IMR-90 (cell line): ENCODE data around the gene COX17. TPM values are rescaled to one million over a fixed set of nuclear protein-coding genes. Genes with fewer than 3 reads are reported as not detected.

Experiments
- ATAC-seq: fragments of 200-7000 bp; cut with Tn5 transposase; 2 replicates; pipeline ENCODE4 v1.9.1; 2020; ENCODE audit warnings: low read depth, mild to moderate bottlenecking, moderate library complexity
- Bru-seq: library from RNA; stranded (reverse); fragments of 400-500 nt; gene quantifications from one replicate; lab custom pipeline; 2021; lab: Mats Ljungman, UMichigan
- BruChase-seq, 2 experiments: library from RNA; stranded (reverse); fragments of 400-500 nt; gene quantifications; one replicate each; lab custom pipeline; 2021; lab: Mats Ljungman, UMichigan
- BruUV-seq: library from RNA; stranded (reverse); fragments of 400-500 nt; replicated peaks from 2 replicates; lab custom pipeline; 2021; lab: Mats Ljungman, UMichigan
- CTCF ChIA-PET: fragments of 300-600 bp; formaldehyde crosslinking; extraction: SDS; loops from one replicate; lab custom pipeline; 2021; ENCODE audit warnings: antibody characterized with exemption; lab: Yijun Ruan, JAX
- POLR2A ChIA-PET: fragments of 300-600 bp; sonication (Branson Sonifier 250); formaldehyde crosslinking; loops from one replicate; lab custom pipeline; 2022; ENCODE audit warnings: antibody characterized with exemption; ENCODE audit not compliant: unreplicated experiment; lab: Charles Lee
- DNase-seq: peaks from one replicate; pipeline ENCODE4 v3.0.0; 2013
- H2AFZ ChIP-seq: replicated peaks from 2 replicates; pipeline ENCODE3; 2013; ENCODE audit warnings: low read length, mild to moderate bottlenecking; ENCODE audit not compliant: poor library complexity
- H2AK5ac ChIP-seq: 2 replicates; pipeline ENCODE4 v1.6.1; 2013; ENCODE audit warnings: low read depth, low read length, inconsistent platforms
- H2AK9ac ChIP-seq: replicated peaks from 2 replicates; pipeline ENCODE3; 2013; ENCODE audit warnings: mild to moderate bottlenecking, low read depth, low read length, moderate library complexity; ENCODE audit not compliant: poor library complexity
- H2BK120ac ChIP-seq: 2 replicates; pipeline ENCODE4 v1.6.1; 2013; ENCODE audit warnings: low read depth, low read length, inconsistent platforms
- H2BK15ac ChIP-seq: 3 replicates; pipeline ENCODE4 v1.6.1; 2013; ENCODE audit warnings: low read depth, low read length, inconsistent platforms
- H2BK20ac ChIP-seq: 2 replicates; pipeline ENCODE4 v1.6.1; 2013; ENCODE audit warnings: low read depth, mild to moderate bottlenecking, inconsistent platforms, low read length, moderate library complexity
- H2BK5ac ChIP-seq: 2 replicates; pipeline ENCODE4 v1.6.1; 2013; ENCODE audit warnings: mild to moderate bottlenecking, low read depth, low read length, inconsistent platforms; ENCODE audit not compliant: poor library complexity, severe bottlenecking
- H3K14ac ChIP-seq: replicated peaks from 2 replicates; pipeline ENCODE4 v1.6.1; 2013; ENCODE audit warnings: low read depth, low read length, inconsistent platforms
- H3K18ac ChIP-seq: 2 replicates; pipeline ENCODE4 v1.6.1; 2013; ENCODE audit warnings: low read depth, low read length, control low read depth
- H3K23ac ChIP-seq: 2 replicates; pipeline ENCODE4 v1.6.1; 2013; ENCODE audit warnings: low read depth, low read length, inconsistent platforms
- H3K27ac ChIP-seq: 2 replicates; pipeline ENCODE4 v1.5.1; 2013; ENCODE audit warnings: mild to moderate bottlenecking, control low read depth, low read length; ENCODE audit not compliant: insufficient read depth
- H3K27me3 ChIP-seq: 2 replicates; pipeline ENCODE4 v1.6.1; 2013; ENCODE audit warnings: low read length; ENCODE audit not compliant: control insufficient read depth, insufficient read depth
- H3K36me3 ChIP-seq: 2 replicates; pipeline ENCODE4 v1.6.1; 2013; ENCODE audit warnings: low read length, mixed read lengths; ENCODE audit not compliant: control insufficient read depth, insufficient read depth
- H3K4ac ChIP-seq: 2 replicates; pipeline ENCODE4 v1.6.1; 2013; ENCODE audit warnings: low read depth, low read length, inconsistent platforms
- H3K4me1 ChIP-seq: 2 replicates; pipeline ENCODE4 v1.6.1; 2013; ENCODE audit warnings: low read length, mixed read lengths; ENCODE audit not compliant: control insufficient read depth, insufficient read depth
- H3K4me2 ChIP-seq: 2 replicates; pipeline ENCODE4 v1.6.1; 2013; ENCODE audit warnings: low read depth, mild to moderate bottlenecking, control low read depth, low read length, moderate library complexity
- H3K4me3 ChIP-seq: 2 replicates; pipeline ENCODE4 v1.5.1; 2013; ENCODE audit warnings: low read depth, mild to moderate bottlenecking, control low read depth, low read length, moderate library complexity; ENCODE audit not compliant: insufficient read depth
- H3K56ac ChIP-seq: 2 replicates; pipeline ENCODE4 v1.6.1; 2013; ENCODE audit warnings: low read length, inconsistent platforms; ENCODE audit not compliant: insufficient read depth; ENCODE audit errors: extremely low read depth
- H3K79me1 ChIP-seq, 2 experiments: 2 replicates each; pipeline ENCODE4 v1.6.1; 2013; ENCODE audit warnings: low read length in 2 of 2, inconsistent platforms in 1 of 2, low read depth in 1 of 2
- H3K9ac ChIP-seq: 2 replicates; pipeline ENCODE4 v1.6.1; 2013; ENCODE audit warnings: low read depth, low read length, control low read depth
- H3K9me1 ChIP-seq: 2 replicates; pipeline ENCODE4 v1.6.1; 2013; ENCODE audit warnings: low read length, inconsistent platforms; ENCODE audit not compliant: insufficient read depth
- H3K9me3 ChIP-seq: 2 replicates; pipeline ENCODE4 v1.6.1; 2013; ENCODE audit warnings: low read length; ENCODE audit not compliant: control insufficient read depth, insufficient read depth
- H4K20me1 ChIP-seq: 2 replicates; pipeline ENCODE4 v1.6.1; 2013; ENCODE audit warnings: low read length, inconsistent platforms; ENCODE audit not compliant: insufficient read depth
- H4K5ac ChIP-seq: 2 replicates; pipeline ENCODE4 v1.6.1; 2013; ENCODE audit warnings: mild to moderate bottlenecking, low read depth, low read length, control low read depth
- H4K8ac ChIP-seq, 2 experiments: 2 replicates each; pipeline ENCODE4 v1.6.1; 2013; ENCODE audit warnings: low read depth in 2 of 2, low read length in 2 of 2, control low read depth in 1 of 2, inconsistent platforms in 1 of 2
- H4K91ac ChIP-seq: 2 replicates; pipeline ENCODE4 v1.6.1; 2013; ENCODE audit warnings: low read depth, low read length, inconsistent platforms; ENCODE audit not compliant: insufficient read depth
- CHD1 ChIP-seq: IDR thresholded peaks from 2 replicates; pipeline ENCODE4 v1.6.1; 2012; ENCODE audit warnings: low read depth, low read length, improper control_type of control experiment
- CTCF ChIP-seq: conservative IDR thresholded peaks from 2 replicates; pipeline ENCODE4 v1.5.1; 2012; ENCODE audit warnings: mild to moderate bottlenecking, low read depth, low read length, improper control_type of control experiment
- ELK1 ChIP-seq: fragments of 150-350 bp; IDR thresholded peaks from 2 replicates; pipeline ENCODE4 v1.6.1; 2016; ENCODE audit warnings: low read depth, mild to moderate bottlenecking, low read length, moderate library complexity, borderline replicate concordance
- FOS ChIP-seq: fragments of 150-350 bp; IDR thresholded peaks from 2 replicates; pipeline ENCODE4 v1.6.1; 2016; ENCODE audit warnings: low read depth, low read length
- MAZ ChIP-seq: IDR thresholded peaks from 2 replicates; pipeline ENCODE4 v1.6.1; 2012; ENCODE audit warnings: low read depth, mild to moderate bottlenecking, low read length, improper control_type of control experiment, moderate library complexity, borderline replicate concordance
- MXI1 ChIP-seq: IDR thresholded peaks from 2 replicates; pipeline ENCODE4 v1.6.1; 2012; ENCODE audit warnings: low read depth, mild to moderate bottlenecking, low read length, moderate library complexity, borderline replicate concordance
- NFE2L2 ChIP-seq: fragments of 150-350 bp; IDR thresholded peaks from 2 replicates; pipeline ENCODE4 v1.6.1; 2016; ENCODE audit warnings: low read depth, mild to moderate bottlenecking, low read length
- POLR2A ChIP-seq: IDR thresholded peaks from 2 replicates; pipeline ENCODE4 v1.6.1; 2012; ENCODE audit warnings: mild to moderate bottlenecking, low read depth, low read length
- RCOR1 ChIP-seq: IDR thresholded peaks from 2 replicates; pipeline ENCODE4 v1.6.1; 2012; ENCODE audit warnings: mild to moderate bottlenecking, low read length, improper control_type of control experiment; ENCODE audit not compliant: insufficient replicate concordance
- USF2 ChIP-seq: fragments of 150-350 bp; IDR thresholded peaks from 2 replicates; pipeline ENCODE4 v1.6.1; 2017; ENCODE audit warnings: mild to moderate bottlenecking, antibody characterized with exemption, low read length, low read depth
- WGBS, 2 experiments: methylation state at CpG; one replicate each; pipeline versions ENCODE4 v1.1.5 to v1.1.7; 2013; ENCODE audit warnings: missing lambda C conversion rate in 2 of 2; ENCODE audit not compliant: insufficient read length in 1 of 2; ENCODE audit errors: extremely low coverage in 2 of 2; 5-methylcytosine and 5-hydroxymethylcytosine counted together
- dilution Hi-C: fragments of 300-500 bp; cut with HindIII; formaldehyde crosslinking; loops from one replicate; pipeline ENCODE4 v1.14.3; 2018; ENCODE audit warnings: low sequenced_read_pairs; ENCODE audit not compliant: unreplicated experiment
- in situ Hi-C: fragments of 300-500 bp; cut with MboI; formaldehyde crosslinking; loops from 3 replicates; pipeline ENCODE4 v1.14.3; 2019; ENCODE audit warnings: low sequenced_read_pairs, inconsistent platforms, mixed read lengths
- intact Hi-C: fragments of 100-400 bp; cut with micrococcal nuclease; formaldehyde crosslinking; loops from 2 replicates; pipeline ENCODE4 v1.10.0; 2022
- long read RNA-seq: library from polyadenylated mRNA; unstranded; transcript quantifications from one replicate; pipeline ENCODE4 v2.0.0, GENCODE V29; 2021; ENCODE audit not compliant: unreplicated experiment
- polyA plus RNA-seq, 3 experiments: library from polyadenylated mRNA; depleted of rRNA; stranded (reverse); fragments of >200 nt; gene quantifications; 2 replicates each; pipeline ENCODE4 v1.2.3, GENCODE V29; 2012; ENCODE audit warnings: low replicate concordance in 1 of 3
- total RNA-seq: library from RNA; depleted of rRNA; stranded (reverse); fragments of >200 nt; gene quantifications from 2 replicates; pipeline ENCODE4 v1.2.3, GENCODE V29; 2012; rRNA removed

COX17 gene
- total RNA-seq (2.0 and 8.6 TPM in 2 replicates), polyA plus RNA-seq (2012; rRNA removed) (24.5 and 31.7 TPM in 2 replicates), Bru-seq, nascent RNA (percentile 63 among the genes with signal in this experiment), BruChase-seq, experiment 1, labeled RNA remaining after a 6-hour chase (percentile 53 among the genes with signal in this experiment), BruChase-seq, experiment 2, labeled RNA remaining after a 2-hour chase (percentile 50 among the genes with signal in this experiment)
- polyA plus RNA-seq (2012; cell fraction: cytosol; rRNA removed), result 6.0 and 14.4 TPM in 2 replicates
- polyA plus RNA-seq (2012; cell fraction: nucleus; rRNA removed; ENCODE audit: low replicate concordance), result 1.1 and 6.1 TPM in 2 replicates
- long read RNA-seq, transcript COX17-207 (2 exons, 565 nt), result minor isoform, 5 of 26 reads
- long read RNA-seq, transcript COX17-201 (3 exons, 684 nt), result major isoform, 21 of 26 reads
- long read RNA-seq, partial matches to known transcripts, result 0 of 26 reads
- long read RNA-seq, other reads (novel, unspliced or antisense), result 0 of 26 reads

- peak within 1 kb of the TSS; percentile 93 for H3K4me2 ChIP-seq
- H3K4me1 ChIP-seq, result no peaks in the 10 kb centered on the region
- POLR2A ChIA-PET, result no interaction called here
- TF ChIP-seq FOS, result no peak
- TF ChIP-seq MXI1, result 0 out of 2 replicates have a peak, but pooled peaks have one; percentile 39
- TF ChIP-seq RCOR1, result no peak
- no peak for TF ChIP-seq CHD1
- TF ChIP-seq CTCF, result no peak
- TF ChIP-seq POLR2A, result peak; percentile 68; the same call in 1 of the 2 replicates
- TF ChIP-seq MAZ, result peak; percentile 25; the same call in 1 of the 2 replicates
- no peak for TF ChIP-seq ELK1
- no peak for TF ChIP-seq USF2
- TF ChIP-seq NFE2L2, result no peak
Observed at GRCh38 chr3:119676771-119677640, at the start of gene COX17. TSS of gene COX17 (minus strand) at chr3:119677406. CDS start at chr3:119677310, 96 bp downstream.

More at GRCh38 chr3:119676771-119677640, at the start of gene COX17:
- DNase-seq, result peak; percentile 94
- peak within 1 kb of the TSS; percentile 56 for H2BK120ac ChIP-seq
- H3K23ac ChIP-seq, result peak within 1 kb of the TSS; percentile 97
- peaks cover 4% of the 10 kb centered on the region; the same call in 1 of the 2 replicates for H3K9me1 ChIP-seq
- peak within 1 kb of the TSS; percentile 87 for H2AK9ac ChIP-seq
- peak within 1 kb of the TSS; percentile 35; the same call in 1 of the 2 replicates for H3K18ac ChIP-seq
- peak within 1 kb of the TSS; percentile 92 to 100 for H4K8ac ChIP-seq
- H2BK15ac ChIP-seq, result peak within 1 kb of the TSS; percentile 17; the same call in 2 of the 3 replicates
- peak within 1 kb of the TSS; percentile 61; the same call in 1 of the 2 replicates for H2BK20ac ChIP-seq
- in situ Hi-C loops, result loop anchor here (25.0 kb wide), 4 partner anchors 165 to 790 kb away; partner anchors contain the start of genes ARHGAP31 and TEX55
- peaks cover 6% of the 10 kb centered on the region for H3K36me3 ChIP-seq
- no peaks in the 10 kb centered on the region for H4K20me1 ChIP-seq
- H3K56ac ChIP-seq, result peak within 1 kb of the TSS; percentile 64
- H3K4me3 ChIP-seq, result peak within 1 kb of the TSS; percentile 85
- BruUV-seq, result no TSS peak
- dilution Hi-C loops, result no loop called here
- peak within 1 kb of the TSS; percentile 36 for H2BK5ac ChIP-seq
- peak within 1 kb of the TSS; percentile 46 for H3K27ac ChIP-seq
- peak within 1 kb of the TSS; percentile 98 for H2AFZ ChIP-seq
- H3K79me1 ChIP-seq, result peaks cover 6 to 15% of the 10 kb centered on the region in 2 experiments
- H3K9ac ChIP-seq, result peak within 1 kb of the TSS; percentile 72
- peak within 1 kb of the TSS; percentile 57 for H4K91ac ChIP-seq
- intact Hi-C loops, result loop anchor here (1.0 kb wide), 1 partner anchor 179 kb away; the partner anchor contains the start of gene TIMMDC1
- peak within 1 kb of the TSS; percentile 99 for H3K14ac ChIP-seq
- H2AK5ac ChIP-seq, result no peak within 1 kb of the TSS
- H3K4ac ChIP-seq, result peak within 1 kb of the TSS; percentile 86
- 1% methylated on average over 14 of the region's 54 CpGs; no CpG with 5 or more reads in 1 of the 2 experiments for WGBS, 2 experiments
- ATAC-seq, result peak; percentile 90
- H3K9me3 ChIP-seq, result no peaks in the 10 kb centered on the region
- H3K27me3 ChIP-seq, result no peaks in the 10 kb centered on the region
- H4K5ac ChIP-seq, result peak within 1 kb of the TSS; percentile 98
- CTCF ChIA-PET, result no interaction called here
